GM12892 (cell line): ENCODE results near the gene BTG4.

Source experiments
- POLR2A ChIP-seq: IDR thresholded peaks from 2 replicates; pipeline ENCODE4 v1.6.1; 2011; ENCODE audit warnings: low read depth, low read length, control low read depth
- POLR2AphosphoS5 ChIP-seq: IDR thresholded peaks from 2 replicates; pipeline ENCODE4 v1.6.1; 2011; ENCODE audit warnings: low read depth, low read length, control low read depth

DNA sequence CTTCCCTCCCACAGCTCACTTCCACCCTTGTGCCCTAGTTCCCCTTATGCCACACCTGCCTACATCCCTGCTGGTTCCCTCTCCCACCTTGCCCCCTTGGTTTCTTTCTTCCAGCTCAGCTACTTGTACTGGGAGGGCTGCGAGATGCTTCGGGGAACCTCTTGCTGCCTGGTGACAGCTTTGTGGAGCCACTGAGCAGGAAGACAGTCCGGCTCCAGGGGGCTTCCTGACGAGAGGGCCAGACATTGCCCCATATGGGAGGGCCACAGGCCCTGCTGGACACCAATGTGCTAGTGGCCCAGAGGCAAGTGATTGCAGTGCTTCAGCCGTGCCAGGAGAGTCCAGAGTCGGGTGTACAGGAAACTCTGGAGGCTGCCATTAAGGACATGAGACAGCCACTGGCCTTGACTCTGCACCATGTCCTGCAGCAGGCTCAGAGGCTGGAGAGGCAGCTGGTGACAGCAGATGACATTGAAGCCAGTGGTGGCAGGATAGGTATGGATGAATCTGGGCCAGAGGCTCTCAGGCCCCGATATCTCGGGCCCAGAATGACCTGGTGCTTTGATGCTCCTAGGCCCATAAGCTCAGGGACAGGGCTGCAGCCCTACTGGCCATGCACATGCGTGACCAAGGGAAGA is 54.3 kb downstream of the BTG4 start:
- TF ChIP-seq POLR2A (no peak), POLR2AphosphoS5 (no peak)
